NCI-H2171 treated with DMSO at 0.1 percent for 48 hours (cell line): Measurements from ENCODE around the gene ZBTB20.
A peak's percentile ranks its signal among the peaks of the same experiment; 100 is the strongest.
"Not testable (repeated sequence)": the region's sequence is repeated elsewhere in the genome, so short reads cannot be mapped to it uniquely, and the experiment has no call there.

ENCODE experiments used
- DNase-seq: peaks from one replicate; lab custom pipeline; 2025; lab: John Stamatoyannopoulos, UW

ZBTB20 gene

GRCh38 chr3:114830652-114831051, 316.4 kb downstream of the ZBTB20 start:
- no peak for DNase-seq

DNA sequence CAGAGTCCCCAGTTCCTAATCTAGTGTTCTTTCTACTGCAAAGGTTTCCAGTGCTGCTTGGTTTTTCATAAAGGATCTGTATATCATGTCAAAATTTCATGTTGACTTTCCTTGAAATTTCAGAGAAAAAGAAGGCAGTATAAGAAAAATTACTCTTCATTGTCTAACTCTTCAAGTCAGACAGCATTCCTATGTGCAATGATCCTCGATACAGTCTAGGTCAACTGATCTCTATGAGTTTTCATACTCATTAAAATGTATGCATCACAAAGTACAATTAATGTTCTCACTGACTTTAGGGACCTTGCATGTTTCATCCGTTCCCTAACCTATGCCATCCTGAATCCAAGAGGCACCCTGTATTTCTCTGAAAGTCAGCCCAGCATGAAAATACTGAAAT, 317.3 kb downstream of the ZBTB20 start:
- DNase-seq: no peak

GRCh38 chr3:114827495-114827894, 319.6 kb downstream of the ZBTB20 start:
- peak; percentile 82 for DNase-seq

DNA sequence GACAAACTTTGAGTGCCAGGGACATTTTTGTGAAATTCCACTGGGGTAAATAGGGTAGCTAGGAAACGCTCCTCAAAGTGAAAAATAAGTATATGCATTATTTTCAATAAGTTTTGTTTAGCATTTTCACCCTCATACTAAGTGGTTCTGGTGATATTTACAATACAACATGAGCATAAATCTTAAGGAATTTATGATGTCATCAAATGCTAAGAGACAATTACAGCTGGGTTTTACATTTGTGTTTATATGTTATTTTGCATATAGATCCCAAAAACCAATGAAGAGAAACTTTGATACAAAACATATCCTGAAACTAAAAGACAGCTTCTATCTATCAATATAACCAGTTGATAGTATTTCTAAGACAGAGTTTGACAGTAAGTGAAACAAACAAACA, 323.1 kb downstream of the ZBTB20 start:
- DNase-seq: no peak

DNA sequence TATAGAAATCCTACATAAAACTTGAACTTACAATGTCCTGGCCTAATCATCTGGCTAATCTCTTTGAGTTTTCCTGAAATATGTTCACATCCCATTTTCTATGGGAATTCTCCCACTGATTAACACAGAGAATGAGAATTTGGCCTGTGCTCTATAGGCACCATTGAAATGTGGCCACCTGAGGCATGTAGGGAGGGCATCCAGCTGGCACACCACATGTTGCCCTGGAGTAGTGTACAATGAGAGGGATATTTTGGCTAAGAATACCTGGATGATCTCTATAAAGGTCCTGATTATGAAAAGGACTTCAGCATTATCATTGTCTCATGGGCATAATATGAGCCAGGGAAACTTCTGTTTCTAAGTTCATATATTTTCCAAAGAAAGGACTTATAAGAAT, 324.0 kb downstream of the ZBTB20 start:
- DNase-seq: peak; percentile 33

DNA sequence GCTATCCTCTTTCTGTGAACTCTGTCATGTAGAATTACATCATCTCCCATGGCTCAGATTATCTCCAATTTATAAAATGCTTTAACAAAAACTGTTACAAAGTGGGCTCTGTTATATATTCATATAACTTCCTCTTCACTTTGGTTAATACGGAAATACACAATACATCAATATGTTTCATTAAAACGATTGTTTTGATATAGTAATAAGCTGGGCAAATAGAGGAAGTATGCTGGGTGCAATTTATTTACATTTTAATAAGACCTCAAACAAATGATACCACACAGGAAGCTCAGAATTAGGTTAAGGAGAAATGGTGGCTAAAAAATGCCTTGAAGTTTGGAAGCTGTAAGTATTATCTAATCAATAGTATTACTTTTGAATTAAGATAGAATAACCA, 331.0 kb downstream of the ZBTB20 start:
- DNase-seq: no peak

- not testable (repeated sequence) for DNase-seq
Observed at GRCh38 chr3:114812541-114813238, 334.4 kb downstream of the ZBTB20 start.

DNA sequence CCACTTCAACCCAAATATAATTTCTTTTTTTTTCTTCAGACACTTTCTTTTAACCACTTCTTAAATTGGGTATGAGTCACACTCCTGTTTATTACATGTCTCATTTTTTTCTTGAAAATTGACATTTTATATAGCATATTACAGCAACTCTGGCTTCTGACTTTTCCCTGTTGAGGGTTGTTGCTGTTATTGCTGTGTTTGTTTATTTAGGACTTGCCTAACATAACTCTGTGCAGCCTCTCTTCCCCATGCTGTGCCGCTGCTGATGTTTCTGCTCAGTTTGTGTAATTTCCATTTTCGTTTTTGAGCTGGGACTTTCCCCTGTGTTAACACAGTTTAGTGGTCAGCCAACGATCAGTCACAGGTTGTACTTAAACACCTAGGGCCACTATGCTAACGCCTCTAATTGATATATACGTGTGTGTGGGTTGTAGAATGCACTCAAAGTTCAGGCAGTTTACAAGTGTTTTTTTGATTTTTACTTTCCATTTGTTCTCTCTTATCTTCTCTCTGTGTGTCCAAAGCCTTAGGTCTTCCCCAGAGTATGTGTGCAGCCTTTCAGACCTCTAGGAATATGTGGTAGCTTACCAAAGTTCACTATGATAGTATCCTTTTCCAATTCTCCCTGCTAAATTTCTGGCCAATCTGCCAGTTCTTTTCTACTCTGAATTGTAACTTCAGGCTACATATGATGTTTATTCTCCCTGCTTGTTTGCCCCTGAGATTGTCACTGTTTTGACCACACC, 337.2 kb downstream of the ZBTB20 start:
- no peak for DNase-seq

DNA sequence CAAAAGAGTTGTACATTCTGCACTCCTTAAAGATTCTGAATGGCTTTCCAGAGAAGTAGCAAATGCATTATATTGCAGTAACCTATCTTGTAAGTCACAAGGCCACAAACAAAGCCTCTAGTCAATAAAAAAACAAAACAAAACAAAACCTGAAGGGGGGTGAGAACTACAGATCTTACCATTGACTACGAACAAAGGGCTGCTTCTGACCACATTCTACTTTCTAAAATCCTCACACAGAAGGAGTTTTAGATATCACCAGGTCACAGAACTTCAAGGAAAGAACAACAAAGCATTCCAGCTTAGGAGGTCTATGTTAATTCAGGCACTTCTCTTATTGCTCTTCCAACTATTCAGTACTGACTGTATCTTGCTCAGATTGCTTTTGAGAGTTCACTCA, 343.0 kb downstream of the ZBTB20 start:
- DNase-seq: no peak

GRCh38 chr3:114803042-114803695, 343.9 kb downstream of the ZBTB20 start:
- DNase-seq: no peak

DNA sequence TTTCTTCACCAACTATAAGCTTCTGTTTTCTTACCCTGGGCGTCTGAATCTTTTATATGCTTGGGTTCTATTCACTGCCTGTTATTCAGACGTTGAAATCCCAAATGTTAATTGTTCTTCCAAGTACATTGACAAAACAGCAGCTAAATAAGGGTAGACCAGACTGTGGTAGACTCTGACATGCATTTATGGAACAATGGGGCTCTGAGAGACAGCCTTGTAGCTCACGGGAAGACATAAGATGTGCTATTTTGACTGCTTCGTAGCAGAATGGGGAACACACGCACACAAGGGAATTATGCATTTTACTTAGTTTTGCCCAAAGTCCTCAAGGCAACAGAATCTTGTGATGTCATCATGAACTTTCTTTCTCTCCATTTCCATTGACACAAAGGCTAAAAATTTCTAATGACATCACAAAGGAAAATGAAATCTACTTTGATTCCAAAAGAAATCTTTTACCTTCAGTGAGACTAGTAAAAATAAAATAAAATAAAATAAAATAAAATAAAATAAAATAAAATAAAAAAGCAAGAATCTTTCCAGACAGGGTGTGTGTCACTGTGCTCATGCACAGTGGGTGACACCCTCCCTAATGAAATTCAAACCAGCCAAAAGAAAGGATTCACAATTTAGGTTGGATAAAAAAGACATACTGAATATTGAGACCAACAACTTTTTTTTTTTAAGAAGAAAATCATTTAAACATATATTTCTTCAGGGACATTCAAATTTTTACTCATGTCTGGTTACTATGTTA, 346.6 kb downstream of the ZBTB20 start:
- DNase-seq: no peak

DNA sequence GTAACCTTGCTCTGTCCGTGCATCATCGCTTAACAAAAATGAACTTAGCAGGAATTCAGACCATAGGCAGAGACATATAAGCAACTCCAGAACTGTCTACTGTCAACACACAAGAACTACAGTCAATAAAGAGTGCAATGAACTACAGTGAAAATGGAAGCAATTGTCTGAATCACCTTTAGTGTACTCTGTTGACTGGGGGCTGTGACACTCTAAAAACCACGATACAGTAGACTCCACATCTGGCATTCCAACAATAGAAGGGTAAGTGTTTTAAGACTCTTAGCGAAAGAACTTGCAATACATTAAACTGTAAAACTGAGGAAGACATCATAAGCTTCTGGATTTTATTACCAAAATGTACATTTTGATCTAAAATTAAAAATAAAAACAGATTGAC, 347.3 kb downstream of the ZBTB20 start:
- DNase-seq: no peak

DNA sequence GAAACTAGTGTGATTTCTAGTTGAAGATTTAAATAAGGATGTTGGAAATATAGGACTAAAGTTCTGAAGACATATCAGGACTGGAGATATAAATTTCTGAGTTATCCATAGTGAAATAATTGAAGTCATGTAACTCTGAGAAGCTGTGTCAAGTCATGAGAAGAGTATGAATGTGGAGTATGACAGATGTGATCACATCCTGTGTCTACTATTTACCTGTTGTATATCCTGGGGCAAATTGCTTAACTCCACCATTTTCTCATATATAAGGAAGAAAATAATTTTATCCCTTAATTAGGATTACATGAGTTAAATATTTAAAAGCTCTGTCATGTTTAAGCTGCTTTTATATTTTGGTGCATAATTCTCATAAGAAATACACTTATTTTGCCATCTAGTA, 350.3 kb downstream of the ZBTB20 start:
- no peak for DNase-seq

GRCh38 chr3:114794894-114795630, 352.0 kb downstream of the ZBTB20 start:
- DNase-seq: no peak

GRCh38 chr3:114792159-114792918, 354.7 kb downstream of the ZBTB20 start:
- no peak for DNase-seq

DNA sequence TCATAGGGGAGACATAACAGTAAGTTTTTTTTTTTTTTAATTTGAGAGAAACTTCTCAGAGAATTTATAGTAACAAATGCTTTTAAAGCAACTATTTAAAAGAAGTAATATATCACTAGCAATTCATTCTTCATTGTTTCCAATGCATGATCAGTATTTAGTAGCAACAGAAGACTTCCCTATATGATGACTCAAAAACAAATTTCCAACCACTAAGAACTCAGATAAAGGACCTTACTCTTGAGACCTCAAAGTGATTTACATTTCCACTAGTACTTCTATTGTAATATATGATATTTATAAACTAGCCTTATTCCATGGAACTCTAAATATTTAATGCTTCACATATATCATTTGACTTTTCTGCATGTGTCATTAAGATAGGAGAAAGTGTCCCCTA, 356.3 kb downstream of the ZBTB20 start:
- no peak for DNase-seq

GRCh38 chr3:114789803-114790202, 357.3 kb downstream of the ZBTB20 start:
- DNase-seq: no peak

DNA sequence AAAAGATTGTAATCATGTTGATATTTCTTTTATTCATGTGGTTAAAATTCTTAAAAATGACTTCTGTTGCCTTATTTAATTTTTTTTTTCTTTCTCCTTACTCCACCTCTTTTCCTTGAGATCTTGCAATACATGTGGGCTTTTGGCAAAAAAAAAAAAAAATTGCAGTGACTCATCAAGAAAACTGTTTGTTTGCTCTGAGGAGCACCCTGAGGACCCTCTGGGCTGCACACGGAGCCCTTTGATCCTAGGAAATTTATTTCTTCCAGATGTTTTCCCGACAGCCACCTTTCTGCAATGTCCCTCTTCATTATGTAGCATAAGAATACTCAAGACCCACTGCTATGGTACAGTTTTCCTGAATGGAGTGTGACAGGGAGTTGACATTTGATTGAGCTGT, 371.7 kb downstream of the ZBTB20 start:
- peak; percentile 16 for DNase-seq

DNA sequence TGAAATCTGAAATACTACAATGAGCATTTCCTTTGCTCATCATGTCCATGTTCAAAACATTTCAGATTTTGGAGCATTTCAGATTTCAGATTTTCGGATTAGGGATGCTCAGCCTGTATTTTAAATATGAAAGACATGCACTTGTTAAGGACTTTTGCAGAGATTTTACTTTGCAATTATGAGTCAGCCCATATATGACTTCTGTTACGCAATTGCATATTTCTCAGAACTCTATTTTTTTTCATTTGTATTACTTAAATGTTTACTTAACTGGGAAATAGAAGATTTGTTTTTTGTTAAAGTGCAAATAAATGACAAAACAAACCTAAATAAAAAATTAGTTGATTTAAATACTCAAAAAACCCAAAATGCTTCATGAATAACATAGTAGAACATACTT, 376.2 kb downstream of the ZBTB20 start:
- DNase-seq: no peak

DNA sequence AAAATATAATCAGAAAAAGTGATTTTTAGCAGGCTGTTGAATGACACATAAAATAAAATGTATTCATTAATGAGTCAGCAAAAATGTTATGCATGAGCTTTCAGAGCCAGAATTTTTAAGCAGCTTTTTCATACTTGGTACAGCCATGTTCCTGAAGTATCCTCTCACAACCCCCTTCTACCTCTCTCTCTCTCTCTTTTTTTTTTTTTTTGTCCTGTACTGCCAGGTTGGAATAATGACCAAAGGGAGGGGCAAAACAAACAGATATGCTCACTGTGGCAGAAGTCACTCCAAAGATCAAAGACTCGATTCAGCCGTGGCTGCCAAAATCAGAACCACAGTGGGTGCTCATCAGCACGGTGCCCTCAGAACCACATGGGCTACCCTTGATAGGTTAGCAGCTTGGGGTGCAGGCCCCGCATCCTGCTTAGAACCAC, 383.0 kb downstream of the ZBTB20 start:
- DNase-seq: no peak

- DNase-seq: no peak
Observed at GRCh38 chr3:114762144-114762543, 384.9 kb downstream of the ZBTB20 start.
